NCI-H1694 treated with DMSO at 0.1 percent for 48 hours (cell line): ENCODE results near the gene FBL.
"Not testable (repeated sequence)": the region's sequence is repeated elsewhere in the genome, so short reads cannot be mapped to it uniquely, and the experiment has no call there.

Source experiments
- DNase-seq: peaks from one replicate; lab custom pipeline; 2025; lab: John Stamatoyannopoulos, UW

FBL gene

DNA sequence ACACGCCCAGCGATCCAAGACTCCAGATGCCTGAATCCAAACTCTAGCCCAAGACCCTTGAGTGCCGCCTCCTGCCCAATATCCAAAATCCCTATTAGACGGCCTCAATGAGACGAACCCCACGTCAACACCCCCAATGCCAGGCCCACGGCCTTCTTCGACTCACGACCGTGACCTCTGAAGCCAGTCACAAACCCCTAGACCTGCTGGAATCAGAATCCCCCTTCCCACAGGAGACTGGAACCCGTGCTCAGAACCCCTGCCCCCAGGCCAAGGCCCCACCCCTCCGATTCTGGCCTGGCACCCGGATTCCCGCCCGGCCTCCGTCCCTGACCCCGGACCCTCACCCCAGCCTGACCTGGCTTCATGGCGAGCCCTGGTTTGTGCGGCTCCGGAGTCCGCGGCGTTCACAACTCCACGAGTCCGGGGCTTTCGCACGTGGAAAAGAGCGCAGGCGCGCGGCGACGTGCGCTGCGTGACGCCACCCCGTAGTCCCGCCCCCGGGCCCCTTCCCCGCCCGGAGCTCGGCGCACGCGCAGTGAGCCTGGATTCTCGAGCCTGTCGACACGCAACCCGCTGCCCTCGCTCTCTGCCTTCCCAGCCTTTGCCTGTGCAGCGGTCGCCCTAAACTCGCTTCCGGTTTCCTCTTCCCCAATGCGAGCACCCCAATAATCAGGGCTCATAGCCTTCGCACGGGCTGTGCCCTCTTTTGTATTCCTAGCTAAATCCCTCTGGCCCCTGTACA, at the start of gene FBL:
Gene FBL (minus strand): TSS at position 447 of the 745 bp plus-strand sequence. CDS start 79 bp downstream, at position 368.
- peak; percentile 82 for DNase-seq

DNA sequence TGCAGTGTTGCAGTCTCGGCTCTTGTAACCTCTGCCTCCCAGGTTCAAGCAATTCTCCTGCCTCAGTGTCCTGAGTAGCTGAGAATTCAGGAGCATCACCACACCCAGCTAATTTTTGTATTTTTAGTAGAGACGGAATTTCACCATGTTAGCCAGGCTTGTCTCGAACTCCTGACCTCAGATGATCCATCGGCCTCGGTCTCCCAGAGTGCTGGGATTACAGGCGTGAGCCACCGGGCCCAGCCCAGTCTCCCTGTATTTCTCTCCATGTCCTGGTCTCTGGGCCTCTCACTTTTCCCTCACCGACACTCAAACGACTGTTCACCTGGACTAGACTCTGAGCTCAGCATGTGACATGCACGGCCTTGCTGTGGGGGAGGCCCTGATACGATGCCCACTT, 48.9 kb upstream of the FBL start:
- not testable (repeated sequence) for DNase-seq

DNA sequence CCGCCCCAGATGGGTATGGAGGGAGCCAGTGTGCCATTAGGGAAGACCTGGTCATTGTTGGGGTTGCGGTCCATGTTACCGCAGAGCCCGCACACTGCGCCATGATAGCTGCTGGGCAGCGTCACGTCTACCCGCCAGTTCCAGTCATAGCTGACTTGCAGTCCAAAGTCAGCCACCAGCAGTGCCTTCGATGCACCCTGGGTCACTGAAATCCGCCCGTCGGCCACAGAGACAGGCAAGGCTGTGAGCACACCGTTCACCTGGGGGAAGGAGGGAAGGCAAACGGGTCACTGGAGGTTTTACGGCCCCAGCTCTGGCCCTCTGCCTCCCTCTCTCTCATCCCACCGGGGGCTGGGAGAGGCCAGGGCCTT, 48.0 kb upstream of the FBL start:
- DNase-seq = not testable (repeated sequence)

DNA sequence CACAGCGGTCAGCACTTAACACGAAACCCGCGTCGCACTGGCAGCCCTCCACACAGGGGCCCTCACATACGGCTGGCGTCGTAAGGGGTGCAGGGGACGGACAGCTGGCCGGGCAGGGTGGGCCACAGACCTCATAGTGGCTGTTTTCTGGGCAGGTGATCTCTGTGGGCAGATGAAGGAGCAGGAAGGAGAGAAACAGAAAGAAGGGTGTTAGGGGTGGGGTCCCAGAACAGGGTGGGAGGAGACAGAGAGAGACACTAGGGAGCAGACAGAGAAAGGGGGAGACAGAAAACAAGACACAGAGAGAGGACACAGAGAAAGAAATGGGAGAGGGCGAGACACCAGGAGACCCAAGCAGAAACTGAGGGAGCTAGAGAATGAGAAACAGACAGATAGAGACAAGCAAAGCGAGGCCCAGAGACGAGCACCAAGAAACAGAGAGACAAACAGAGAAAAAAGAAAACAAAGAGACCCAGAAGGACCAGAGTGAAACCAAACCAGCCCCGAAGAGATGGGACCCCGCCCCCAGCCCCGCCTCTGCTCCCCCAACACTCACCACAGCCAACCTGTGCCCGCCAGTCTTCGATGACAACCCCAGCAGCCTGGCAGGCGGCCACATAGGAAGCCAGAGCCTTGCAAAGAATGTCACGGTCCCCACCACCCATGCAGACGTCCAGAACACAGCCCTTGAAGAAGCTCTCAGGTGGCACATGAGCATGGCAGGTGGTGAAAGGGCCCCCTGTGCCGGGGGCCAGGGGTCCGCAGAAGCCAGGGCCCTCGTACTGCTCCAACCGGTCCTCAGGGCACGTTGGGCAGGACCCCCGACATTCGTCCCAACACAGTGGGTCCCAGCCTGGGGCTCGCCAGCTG, 47.4 kb upstream of the FBL start:
- not testable (repeated sequence) for DNase-seq

DNA sequence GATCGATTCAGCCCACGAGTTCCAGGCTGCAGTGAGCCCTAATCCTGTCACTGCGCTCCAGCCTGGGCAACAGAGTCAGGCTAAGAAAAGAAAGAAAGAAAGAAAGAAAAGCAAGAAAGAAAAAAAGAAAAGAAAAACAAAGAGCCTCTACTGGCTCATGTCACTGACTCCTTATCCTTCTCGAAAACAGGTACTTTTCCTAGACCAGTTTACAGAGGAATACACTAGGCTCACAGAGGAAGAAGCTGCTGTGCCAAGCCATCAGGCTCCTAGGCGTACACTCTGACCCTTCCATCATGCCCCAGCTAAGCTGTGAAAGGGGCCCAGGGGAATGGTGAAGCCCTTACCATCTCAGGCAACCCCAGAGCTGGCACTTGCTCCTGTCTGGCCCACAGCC, 46.3 kb upstream of the FBL start:
- not testable (repeated sequence) for DNase-seq

DNA sequence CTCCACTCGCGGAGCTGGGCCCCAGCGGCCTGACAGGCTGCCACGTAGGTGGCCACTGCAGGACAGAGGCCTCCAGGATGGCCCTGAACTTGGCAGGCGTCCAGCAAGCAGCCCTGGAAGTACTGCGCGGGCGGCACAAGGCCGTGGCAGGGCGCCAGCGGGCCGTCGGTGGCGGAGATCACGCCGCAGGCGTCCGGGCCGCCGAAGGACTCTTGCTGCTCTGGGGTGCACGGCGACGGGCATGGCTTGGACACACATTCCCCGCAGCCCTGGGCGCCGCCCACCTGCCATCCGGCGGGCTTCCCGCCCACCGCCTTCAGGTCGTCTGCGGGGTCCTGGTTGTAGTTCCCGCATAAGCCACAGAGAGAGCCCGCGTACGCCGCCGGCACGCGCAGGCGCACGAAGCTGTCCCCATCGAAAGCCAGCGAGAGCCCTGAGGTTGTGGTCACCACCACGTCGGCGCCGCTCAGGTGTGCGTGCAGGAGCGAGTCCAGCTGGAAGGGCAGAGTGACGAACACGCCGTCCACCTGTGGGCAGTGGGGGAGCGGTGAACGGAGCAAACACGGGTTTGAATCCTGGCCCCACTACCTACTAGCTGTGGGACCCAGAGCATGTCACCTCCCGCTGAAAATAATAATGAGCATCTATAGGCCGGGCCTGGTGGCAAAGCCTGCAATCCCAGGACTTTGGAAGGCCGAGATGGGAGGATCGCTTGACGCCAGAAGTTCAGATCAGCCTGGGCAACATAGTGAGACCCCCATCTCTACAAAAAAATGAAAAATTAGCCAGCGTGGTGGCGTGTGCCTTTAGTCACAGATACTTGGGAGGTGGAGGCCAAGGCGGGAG, 45.7 kb upstream of the FBL start:
- DNase-seq = not testable (repeated sequence)

DNA sequence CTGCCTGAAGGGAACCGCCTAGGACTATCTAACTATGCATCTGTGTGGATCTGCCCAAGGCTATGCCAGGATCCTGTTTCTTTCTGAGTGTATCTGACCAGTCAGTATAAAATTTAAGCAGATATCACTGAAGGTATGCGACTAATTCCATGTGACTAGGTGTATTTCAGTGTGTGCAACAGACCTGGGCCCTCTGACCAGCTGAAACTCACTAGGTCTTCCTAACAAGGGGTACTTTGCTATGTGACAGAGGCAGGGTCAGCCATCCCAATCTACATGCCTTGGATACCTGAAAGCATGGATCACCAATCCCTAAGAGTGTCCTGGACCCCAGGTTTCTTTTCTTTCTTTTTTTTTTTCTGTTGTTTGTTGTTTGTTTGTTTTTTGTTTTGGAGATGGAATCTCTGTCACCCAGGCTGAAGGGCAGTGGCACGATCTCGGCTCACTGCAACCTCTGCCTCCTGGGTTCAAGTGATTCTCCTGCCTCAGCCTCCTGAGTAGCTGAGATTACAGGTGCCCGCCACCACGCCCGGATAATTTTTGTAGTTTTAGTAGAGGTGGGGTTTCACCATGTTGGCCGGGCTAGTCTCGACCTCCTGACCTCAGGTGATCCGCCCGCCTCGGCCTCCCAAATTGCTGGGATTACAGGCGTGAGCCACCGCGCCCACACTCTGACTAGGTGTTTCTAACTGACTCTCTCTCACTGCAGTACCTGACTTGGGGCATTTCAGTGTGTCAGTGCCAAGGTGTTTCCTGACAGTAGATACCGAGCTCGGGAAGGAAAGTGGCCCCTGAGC, 44.8 kb upstream of the FBL start:
- DNase-seq = no peak

DNA sequence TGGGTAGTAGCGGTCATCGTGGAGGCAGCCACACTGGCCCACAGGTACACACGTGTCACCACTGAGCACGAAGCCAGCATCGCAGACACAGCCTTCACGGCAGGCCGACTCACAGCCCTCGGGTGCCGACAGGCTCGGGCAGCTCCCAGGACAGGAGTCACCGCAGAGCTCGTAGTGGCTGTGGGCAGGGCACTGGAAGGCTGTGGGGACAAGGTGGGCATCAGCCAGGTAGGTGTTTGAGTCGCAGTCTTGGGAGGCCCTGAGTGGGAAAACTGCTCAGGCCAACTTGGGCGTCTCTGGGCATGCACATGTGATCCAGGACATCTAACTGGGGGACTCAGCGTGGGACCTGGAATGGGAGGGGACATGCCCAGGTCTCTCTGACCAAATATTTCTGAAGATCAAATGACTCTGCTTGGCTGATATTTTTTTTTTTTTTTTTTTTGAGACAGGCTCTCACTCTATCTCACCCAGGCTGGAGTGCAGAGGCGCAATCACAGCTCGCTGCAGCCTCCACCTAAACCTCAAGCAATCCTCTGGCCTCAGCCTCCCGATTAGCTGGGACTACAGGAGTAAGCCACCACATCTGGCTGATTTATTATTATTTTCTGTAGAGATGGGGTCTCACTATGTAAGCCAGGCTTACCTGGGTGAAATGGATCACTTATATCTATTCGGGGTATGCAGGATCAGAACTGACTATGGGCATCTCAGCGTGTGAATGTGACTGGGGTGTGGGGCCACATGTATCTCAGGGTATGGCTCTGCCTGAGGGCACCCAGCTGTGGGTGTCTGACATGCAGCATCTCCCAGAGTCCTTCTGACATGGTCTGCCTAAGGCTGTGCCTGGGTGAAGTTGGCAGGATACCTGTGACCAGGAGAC, 43.9 kb upstream of the FBL start:
- DNase-seq = not testable (repeated sequence)

DNA sequence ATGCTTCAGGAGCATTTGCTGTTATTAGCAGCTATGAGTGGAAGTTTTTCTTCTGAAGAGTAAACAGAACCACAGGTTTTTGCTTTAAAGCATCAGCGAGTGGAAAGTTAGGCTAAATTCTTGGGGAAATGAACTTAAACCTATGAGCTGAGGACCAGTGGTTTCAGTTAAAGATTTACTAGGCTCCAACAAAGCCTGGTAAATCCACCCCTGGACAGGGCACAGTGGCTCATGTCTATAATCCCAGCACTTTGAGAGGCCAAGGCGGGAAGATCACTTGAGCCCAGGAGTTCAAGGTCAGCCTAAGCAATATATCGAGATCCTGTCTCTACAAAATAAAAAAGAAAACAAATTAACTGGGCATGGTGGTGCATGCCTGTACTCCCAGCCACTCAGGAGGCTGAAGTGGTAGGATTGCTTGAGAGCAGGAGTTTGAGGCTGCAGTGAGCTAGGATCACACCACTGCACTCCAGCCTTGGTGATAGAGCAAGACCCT, 41.3 kb upstream of the FBL start:
- DNase-seq = not testable (repeated sequence)

DNA sequence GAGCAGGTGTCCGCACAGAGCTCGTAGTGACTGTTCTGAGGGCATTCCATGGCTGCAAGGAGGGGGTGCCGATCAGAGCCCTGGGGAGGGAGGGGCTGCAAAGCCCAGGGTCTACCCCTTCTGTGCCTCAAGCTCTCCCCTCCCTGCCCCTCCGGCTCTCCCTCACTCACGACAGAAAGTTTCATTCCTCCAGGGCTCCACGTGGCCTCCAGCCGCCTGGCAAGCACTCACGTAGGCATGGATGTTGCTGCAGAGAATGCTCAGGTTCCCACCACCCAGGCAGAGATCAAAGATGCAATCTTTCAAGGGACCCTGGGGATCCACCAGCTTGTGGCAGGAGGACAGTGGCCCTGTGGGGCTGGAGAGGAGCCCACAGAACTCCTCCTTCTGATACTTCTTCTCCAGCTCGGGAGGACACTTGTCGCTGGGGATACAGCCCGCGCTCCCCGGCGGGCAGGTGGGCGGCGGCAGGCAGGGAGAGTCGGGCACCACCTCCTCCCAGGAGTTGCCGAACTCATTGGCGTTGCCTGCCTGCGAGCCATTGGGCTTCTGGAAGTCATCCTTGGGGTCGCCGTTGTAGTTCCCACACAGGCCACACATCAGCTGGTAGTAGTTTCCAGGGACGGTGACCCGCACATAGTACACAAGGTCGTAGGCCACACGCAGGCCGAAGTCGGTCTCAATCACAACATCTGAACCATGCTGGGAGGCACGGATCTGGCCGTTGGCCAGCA, 39.8 kb upstream of the FBL start:
- DNase-seq = not testable (repeated sequence)

DNA sequence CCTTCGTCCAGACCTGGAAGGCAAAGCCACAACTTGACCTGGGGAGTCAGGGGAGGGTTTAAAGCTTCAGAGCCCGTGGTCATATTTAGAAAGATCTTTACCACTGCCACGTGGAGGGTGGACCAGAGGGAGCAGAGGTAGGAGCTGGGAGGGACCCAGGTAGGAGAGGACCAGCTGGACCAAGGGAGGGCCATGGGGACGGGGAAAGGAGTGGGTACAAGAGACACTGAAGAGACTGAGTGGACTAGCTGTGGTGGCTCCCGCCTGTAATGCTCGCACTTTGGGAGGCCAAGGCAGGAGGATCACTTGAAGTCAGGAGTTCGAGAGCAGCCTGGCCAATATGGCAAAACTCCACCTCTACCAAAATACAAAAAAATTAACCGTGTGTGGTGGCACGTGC, 38.5 kb upstream of the FBL start:
- DNase-seq = not testable (repeated sequence)

DNA sequence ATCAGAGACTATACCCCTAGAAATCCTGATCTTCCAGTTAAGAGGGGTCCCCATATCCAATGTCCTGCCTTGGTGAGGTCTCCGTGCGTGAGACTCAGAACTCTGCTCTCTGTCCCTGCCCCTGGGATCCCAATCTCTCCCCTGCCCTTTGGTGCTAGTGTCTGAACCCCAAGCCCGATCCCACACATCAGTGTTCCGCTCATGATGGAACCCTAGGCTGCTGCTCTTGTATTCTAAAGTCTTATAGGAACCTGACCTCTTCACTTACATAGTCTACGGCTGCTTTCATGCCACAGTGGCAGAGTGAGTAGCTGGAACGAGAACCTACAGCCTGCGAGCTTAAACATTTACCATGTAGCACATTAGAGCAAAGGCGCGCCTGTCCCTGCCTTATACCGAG, 36.5 kb upstream of the FBL start:
- not testable (repeated sequence) for DNase-seq

DNA sequence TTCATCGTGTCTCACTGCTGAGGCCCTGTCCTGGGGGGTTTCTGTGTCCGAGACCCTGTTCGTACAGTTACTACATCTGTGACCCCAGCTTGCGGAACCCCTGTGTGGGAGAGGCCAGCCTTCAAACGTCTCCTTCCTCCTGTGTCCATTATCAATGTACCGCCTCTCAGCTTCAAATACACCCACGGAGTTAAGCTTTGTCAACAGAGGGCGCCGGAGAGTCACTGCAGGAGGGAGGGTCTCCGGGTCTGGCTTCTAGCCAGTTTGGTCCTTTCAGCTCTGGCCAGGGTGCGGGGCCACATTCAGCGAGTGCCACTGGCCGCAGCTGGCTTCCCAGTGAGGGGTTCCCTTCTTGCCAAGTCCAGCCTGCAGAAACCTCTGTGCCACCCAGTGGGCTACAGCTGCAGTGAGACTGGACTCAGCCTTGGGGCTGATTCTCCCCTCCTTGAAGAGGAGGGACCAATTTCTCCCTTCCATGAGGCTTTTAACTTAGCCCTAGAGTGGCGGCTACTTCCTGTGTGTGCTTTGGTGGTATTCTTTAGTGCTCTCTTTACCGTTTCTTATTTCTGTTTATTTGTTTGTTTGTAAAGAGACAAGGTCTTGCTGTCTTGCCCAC, 35.4 kb upstream of the FBL start:
- DNase-seq = not testable (repeated sequence)

DNA sequence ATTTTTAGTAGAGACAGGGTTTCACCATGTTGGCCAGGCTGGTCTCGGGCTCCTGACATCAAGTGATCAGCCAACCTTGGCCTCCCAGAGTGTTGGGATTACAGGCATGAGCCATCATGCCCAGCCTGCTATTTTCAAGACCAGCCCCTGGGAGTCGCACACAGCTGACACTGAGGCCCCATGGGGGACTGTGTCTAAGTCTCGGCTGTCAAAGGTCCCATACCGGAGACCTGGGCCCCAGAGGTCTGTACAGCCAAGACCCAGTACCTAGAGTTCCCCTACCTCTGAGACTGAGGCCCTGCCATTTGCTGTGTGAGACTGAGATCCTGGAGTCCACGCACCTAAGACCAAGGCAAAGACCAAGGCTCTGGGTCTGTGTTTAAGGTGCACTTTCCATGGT, 34.1 kb upstream of the FBL start:
- DNase-seq = not testable (repeated sequence)

DNA sequence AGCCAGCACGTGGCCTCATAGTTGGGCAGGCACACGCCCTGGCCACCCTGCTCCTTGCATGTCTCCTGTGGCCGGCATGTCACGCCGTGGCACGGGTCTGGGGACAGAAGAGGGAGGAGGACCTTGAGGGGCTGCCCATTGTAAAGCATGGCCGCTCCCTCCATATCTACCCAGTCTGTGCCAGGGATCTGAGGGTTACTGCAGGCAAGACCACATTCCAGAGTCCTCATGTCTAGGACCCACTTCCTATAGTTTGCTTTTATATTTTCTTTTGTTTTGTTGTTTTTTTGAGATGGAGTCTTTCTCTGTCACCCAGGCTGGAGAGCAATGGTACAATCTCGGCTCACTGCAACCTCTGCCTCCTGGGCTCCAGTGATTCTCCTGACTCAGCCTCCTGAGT, 33.6 kb upstream of the FBL start:
- not testable (repeated sequence) for DNase-seq

DNA sequence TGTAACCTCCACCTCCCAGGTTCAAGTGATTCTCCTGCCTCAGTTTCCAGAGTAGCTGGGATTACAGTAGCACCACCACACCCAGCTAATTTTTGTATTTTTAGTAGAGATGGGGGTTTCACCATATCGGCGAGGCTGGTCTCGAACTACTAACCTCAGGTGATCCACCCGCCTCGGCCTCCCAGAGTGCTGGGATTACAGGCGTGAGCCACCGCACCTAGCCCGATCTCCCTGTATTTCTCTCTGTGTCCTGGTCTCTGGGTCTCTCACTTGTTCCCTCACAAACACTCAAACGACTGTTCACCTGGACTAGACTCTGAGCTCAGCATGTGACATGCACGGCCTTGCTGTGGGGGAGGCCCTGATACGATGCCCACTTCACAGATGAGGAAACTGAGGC, 32.7 kb upstream of the FBL start:
- not testable (repeated sequence) for DNase-seq

DNA sequence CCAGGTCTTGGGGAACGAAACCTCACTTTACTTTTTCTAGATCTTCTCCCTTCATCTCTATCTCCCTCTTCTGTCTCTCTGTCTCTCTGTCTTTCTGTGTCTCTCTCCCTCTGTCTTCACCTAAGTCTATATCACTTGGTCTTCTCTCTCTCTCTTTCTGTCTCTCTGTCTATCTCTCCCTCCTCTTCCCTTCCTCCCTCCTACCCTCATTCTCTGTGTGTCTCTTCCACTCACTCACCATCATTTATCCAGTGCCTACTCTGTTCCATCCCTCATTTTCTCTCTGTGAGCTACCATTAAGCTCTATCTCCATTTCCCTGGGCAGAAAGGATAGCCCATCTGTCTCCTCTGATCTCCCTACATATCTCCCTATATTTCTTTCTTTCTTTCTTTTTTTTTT, 32.2 kb upstream of the FBL start:
- no peak for DNase-seq

DNA sequence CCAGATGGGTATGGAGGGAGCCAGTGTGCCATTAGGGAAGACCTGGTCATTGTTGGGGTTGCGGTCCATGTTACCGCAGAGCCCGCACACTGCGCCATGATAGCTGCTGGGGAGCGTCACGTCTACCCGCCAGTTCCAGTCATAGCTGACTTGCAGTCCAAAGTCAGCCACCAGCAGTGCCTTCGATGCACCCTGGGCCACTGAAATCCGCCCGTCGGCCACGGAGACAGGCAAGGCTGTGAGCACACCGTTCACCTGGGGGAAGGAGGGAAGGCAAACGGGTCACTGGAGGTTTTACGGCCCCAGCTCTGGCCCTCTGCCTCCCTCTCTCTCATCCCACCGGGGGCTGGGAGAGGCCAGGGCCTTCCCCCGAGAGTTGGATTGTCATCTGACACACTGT, 31.8 kb upstream of the FBL start:
- not testable (repeated sequence) for DNase-seq

DNA sequence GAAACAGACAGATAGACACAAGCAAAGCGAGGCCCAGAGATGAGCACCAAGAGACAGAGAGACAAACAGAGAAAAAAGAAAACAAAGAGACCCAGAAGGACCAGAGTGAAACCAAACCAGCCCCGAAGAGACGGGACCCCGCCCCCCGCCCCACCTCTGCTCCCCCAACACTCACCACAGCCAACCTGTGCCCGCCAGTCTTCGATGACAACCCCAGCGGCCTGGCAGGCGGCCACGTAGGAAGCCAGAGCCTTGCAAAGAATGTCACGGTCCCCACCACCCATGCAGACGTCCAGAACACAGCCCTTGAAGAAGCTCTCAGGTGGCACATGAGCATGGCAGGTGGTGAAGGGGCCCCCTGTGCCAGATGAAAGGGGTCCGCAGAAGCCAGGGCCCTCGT, 31.3 kb upstream of the FBL start:
- not testable (repeated sequence) for DNase-seq
